SK-N-MC (cell line): ENCODE measurements around the gene NCOA5.

Experiments
- DNase-seq: peaks from one replicate; pipeline ENCODE4 v3.0.0-alpha.2; 2011; ENCODE audit warnings: low read depth, low spot score
- H3K27ac ChIP-seq: fragments of 200-600 bp; sonication (generic); 2 replicates; pipeline ENCODE4 v1.5.1; 2016; ENCODE audit warnings: mixed run types
- H3K36me3 ChIP-seq: fragments of 200-600 bp; sonication (generic); 2 replicates; pipeline ENCODE4 v1.6.1; 2017; ENCODE audit warnings: antibody characterized with exemption, low read length, mixed read lengths; ENCODE audit not compliant: insufficient read depth
- H3K4me3 ChIP-seq: fragments of 200-600 bp; sonication (generic); 2 replicates; pipeline ENCODE4 v1.5.1; 2016
- H3K9ac ChIP-seq: fragments of 200-600 bp; sonication (generic); 2 replicates; pipeline ENCODE4 v1.8.0; 2017; ENCODE audit warnings: mixed run types, mixed read lengths; ENCODE audit not compliant: insufficient read length
- H3K9me3 ChIP-seq: fragments of 200-600 bp; sonication (generic); 2 replicates; pipeline ENCODE4 v1.6.1; 2017; ENCODE audit warnings: low read depth, mild to moderate bottlenecking, antibody characterized with exemption, low read length, moderate library complexity, mixed read lengths
- EZH2 ChIP-seq: fragments of 200-600 bp; sonication (generic); IDR thresholded peaks from one replicate; pipeline ENCODE4 v1.6.1; 2017; ENCODE audit warnings: antibody characterized with exemption
- FOXP2 ChIP-seq: optimal IDR thresholded peaks from 2 replicates; pipeline ENCODE3; 2011; ENCODE audit warnings: mild to moderate bottlenecking, moderate library complexity; ENCODE audit not compliant: insufficient read depth; ENCODE audit errors: extremely low read length, control extremely low read depth
- POLR2AphosphoS5 ChIP-seq: IDR thresholded peaks from 2 replicates; pipeline ENCODE4 v1.6.1; 2012; ENCODE audit warnings: mild to moderate bottlenecking, low read depth, low read length, borderline replicate concordance

The NCOA5 gene

DNA sequence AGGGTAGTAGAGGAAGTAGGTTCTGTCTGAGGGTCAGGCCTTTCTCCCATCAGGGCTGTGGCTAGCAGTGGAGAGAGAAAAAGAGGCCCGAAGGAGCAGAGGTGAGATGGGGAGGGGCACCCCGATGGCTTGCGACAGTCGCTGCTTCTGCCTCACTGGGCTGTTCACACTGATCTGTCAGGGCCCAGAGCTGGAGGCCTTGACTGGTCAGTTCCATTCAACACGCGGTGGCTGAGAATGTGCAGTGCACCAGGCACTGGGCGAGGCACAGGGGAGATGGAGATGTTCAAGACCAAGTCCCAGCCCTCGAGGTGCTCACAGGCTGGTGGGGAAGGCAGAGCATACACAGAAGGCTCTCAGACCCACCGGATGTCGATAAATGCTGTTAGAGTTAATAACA lies 39.3 kb downstream of the NCOA5 start:
- no peak for DNase-seq
- no peak overlapping the region for H3K27ac ChIP-seq
- H3K36me3 ChIP-seq: no peaks in the 10 kb centered on the region
- TF ChIP-seq EZH2 (no peak), FOXP2 (no peak), POLR2AphosphoS5 (no peak)
- H3K4me3 ChIP-seq: no peak overlapping the region
- H3K9ac ChIP-seq: no peak overlapping the region
- H3K9me3 ChIP-seq: no peaks in the 10 kb centered on the region

DNA sequence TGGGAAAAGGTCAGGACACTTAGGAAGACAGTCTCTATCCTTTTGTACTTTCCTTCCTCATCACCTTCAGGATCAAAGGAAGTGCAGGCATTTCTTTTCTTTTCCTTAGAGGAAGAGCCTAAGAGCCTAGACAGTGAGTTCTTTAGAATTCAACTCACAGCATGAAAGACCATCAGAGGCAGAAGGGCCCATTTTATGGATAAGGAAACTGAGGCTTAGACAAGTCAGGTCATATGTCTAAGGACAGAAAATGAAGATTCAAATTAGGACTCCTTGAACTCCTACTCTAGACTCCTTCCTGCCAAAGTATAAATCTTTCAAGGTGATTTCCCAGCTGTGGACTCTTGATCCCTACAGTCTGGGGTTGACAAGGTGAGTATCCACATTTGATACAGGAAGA lies 39.9 kb downstream of the NCOA5 start:
- no peaks in the 10 kb centered on the region for H3K36me3 ChIP-seq
- no peak overlapping the region for H3K4me3 ChIP-seq
- H3K9ac ChIP-seq: no peak overlapping the region
- DNase-seq: no peak
- H3K27ac ChIP-seq: no peak overlapping the region
- no peaks in the 10 kb centered on the region for H3K9me3 ChIP-seq
- TF ChIP-seq EZH2 (no peak), POLR2AphosphoS5 (no peak), FOXP2 (no peak)

DNA sequence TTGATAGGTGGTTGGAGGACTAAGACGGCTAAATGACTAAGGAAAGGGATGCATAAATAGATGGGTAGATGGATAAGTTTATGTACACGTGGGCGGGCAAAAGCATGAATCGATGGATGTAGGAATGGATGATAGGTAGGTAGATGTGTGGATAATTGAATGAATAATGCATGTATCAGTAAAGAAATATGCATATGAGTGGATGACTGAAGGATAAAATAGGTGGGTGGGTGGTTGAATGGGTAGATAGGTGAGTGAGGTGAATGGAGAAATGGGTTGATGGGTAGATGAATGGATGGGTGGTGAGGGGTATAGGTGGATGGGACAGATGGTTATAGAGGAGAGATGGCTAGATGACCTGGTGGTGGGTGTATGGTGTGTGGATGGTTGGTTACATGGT lies 40.6 kb downstream of the NCOA5 start:
- Histone ChIP-seq H3K9ac (no peak overlapping the region), H3K4me3 (no peak overlapping the region), H3K9me3 (no peaks in the 10 kb centered on the region), H3K27ac (no peak overlapping the region), H3K36me3 (no peaks in the 10 kb centered on the region)
- DNase-seq: no peak
- TF ChIP-seq POLR2AphosphoS5: no peak
- no peak for TF ChIP-seq EZH2
- TF ChIP-seq FOXP2: no peak

DNA sequence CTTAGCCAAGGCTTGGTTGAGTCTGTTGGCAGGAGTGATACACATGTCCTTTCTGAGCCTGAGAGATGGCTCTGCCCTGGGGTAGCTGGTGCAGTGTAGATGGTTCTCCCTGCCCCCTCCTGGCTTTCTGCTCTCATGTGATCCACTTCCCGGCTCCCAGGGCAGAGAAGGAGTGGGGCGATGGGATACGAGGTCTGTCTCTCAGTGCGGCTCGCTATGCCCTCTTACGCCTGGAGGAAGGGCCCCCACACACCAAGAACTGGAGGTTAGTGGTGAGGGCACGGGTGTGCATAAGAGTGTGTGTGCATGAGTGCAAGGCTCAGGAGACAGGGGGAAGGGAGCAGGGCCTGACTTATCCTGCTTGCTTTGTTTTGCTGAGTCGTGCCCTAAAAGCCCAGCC lies 41.9 kb downstream of the NCOA5 start:
- no peak for TF ChIP-seq EZH2
- no peak for TF ChIP-seq FOXP2
- no peak for TF ChIP-seq POLR2AphosphoS5
- H3K4me3 ChIP-seq: no peak overlapping the region
- no peak for DNase-seq
- H3K9ac ChIP-seq: no peak overlapping the region
- no peaks in the 10 kb centered on the region for H3K9me3 ChIP-seq
- no peaks in the 10 kb centered on the region for H3K36me3 ChIP-seq
- H3K27ac ChIP-seq: no peak overlapping the region

DNA sequence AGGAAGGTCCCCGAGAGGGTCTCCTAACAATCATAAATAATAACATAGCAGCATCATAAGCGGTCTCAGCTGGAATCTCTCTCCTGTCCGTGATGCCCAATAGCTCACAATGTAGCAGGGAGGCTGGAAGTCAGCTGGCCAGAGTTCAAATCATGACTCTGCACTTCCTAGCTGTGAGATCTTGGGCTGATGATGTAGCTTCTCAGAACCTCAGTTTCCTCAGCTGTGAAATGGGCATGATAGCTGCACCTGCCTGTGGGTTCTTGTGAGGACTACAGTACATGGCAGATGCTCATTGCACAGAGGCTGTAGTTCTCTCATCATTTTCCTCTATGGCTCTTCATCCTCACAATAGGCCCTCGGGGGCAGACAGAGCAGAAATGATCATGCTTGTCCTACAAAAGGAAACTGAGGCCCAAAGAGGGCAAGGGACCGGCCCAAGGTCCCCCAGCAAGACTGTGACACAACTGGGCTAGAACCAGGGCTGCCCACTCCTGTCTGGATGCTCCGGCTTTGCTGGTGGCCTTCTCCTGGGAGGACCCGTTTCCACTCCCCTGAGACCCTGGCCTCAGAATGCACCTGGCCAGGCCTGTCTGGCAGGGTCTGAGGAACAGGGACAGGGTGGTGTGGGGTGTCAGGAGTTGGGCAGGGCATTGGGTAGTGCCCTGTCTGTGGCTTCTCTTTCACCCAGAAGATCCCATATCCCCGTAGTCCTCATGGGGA lies 43.0 kb downstream of the NCOA5 start:
- H3K27ac ChIP-seq: no peak overlapping the region
- no peaks in the 10 kb centered on the region for H3K36me3 ChIP-seq
- H3K4me3 ChIP-seq: no peak overlapping the region
- TF ChIP-seq POLR2AphosphoS5 (no peak), FOXP2 (no peak), EZH2 (no peak)
- DNase-seq: no peak
- no peak overlapping the region for H3K9ac ChIP-seq
- no peaks in the 10 kb centered on the region for H3K9me3 ChIP-seq

DNA sequence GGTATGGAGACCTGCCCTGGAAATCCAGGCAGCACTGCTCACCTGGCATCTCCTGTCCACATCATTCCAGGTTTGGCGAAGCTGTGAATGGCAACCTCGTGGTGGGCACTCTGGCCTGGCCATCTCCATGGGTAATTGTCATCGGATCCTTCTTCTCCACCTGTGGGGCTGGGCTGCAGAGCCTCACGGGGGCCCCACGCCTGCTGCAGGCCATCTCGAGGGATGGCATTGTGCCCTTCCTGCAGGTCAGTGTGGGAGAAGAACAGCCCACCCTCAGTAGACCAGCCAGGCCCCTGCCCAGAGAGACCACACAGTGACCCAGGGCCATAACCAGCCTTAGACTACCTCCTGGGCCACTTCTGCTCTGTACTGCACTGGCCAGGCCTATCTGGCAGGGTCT lies 44.9 kb downstream of the NCOA5 start:
- no peaks in the 10 kb centered on the region for H3K9me3 ChIP-seq
- TF ChIP-seq EZH2 (no peak), POLR2AphosphoS5 (no peak), FOXP2 (no peak)
- no peak for DNase-seq
- H3K4me3 ChIP-seq: no peak overlapping the region
- H3K36me3 ChIP-seq: no peaks in the 10 kb centered on the region
- H3K27ac ChIP-seq: no peak overlapping the region
- H3K9ac ChIP-seq: no peak overlapping the region

DNA sequence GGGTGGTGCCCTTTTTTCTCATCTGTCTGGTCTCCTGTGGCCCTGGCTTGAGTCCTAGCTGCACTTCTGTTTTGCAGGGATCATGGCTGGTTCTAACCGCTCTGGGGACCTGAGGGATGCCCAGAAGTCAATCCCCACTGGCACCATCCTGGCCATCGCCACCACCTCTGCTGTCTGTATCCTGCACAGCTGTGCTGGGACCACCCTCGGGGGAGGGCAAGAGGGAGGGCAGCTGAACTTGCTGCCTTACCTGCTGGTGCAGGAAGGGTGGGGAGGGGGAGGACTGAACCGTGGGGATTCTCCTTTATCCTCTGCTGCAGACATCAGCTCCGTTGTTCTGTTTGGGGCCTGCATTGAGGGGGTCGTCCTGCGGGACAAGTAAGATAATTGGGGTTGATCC lies 46.2 kb downstream of the NCOA5 start:
- no peaks in the 10 kb centered on the region for H3K36me3 ChIP-seq
- TF ChIP-seq FOXP2 (no peak), POLR2AphosphoS5 (no peak), EZH2 (no peak)
- H3K9me3 ChIP-seq: no peaks in the 10 kb centered on the region
- no peak overlapping the region for H3K27ac ChIP-seq
- no peak overlapping the region for H3K4me3 ChIP-seq
- no peak for DNase-seq
- H3K9ac ChIP-seq: no peak overlapping the region

DNA sequence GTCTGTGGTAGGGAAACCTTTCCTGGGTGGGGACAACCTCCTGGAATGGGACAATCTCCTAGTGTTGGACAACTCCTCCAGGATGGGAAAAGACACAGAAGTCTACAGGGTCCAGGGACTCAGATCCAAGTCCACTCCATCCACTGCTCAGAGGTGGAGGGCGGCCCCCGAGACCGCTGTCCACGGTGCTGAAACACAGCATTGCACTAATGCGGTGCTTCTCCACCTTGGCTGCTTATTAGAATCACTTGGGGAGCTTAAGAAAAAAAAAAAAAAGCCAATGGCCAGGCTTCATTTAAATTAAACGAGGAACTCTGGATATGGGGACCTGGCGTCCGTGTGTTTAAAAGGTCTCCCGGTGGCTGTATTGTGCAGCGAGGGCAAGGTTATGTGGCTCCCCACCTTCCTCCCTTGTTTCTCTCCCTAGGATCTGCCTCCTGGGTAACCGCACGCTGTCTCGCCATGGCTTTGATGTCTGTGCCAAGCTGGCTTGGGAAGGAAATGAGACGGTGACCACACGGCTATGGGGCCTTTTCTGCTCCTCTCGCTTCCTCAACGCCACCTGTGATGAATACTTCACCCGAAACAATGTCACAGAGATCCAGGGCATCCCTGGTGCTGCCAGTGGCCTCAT lies 48.7 kb downstream of the NCOA5 start:
- Histone ChIP-seq H3K27ac (no peak overlapping the region), H3K36me3 (no peaks in the 10 kb centered on the region), H3K9me3 (no peaks in the 10 kb centered on the region), H3K4me3 (no peak overlapping the region), H3K9ac (no peak overlapping the region)
- TF ChIP-seq EZH2 (no peak), POLR2AphosphoS5 (no peak), FOXP2 (no peak)
- DNase-seq: no peak
